Activated CD8-positive, alpha-beta memory T cell treated with anti-CD3 and anti-CD28 coated beads for 48 hours (primary cell): Measurements from ENCODE around the gene CCDC149.

Experiments used
- DNase-seq, 3 experiments: peaks; one replicate each; pipeline ENCODE4 v3.0.0-alpha.2; 2020; ENCODE audit warnings: low read depth in 2 of 3, low spot score in 2 of 3

CCDC149 gene

DNA sequence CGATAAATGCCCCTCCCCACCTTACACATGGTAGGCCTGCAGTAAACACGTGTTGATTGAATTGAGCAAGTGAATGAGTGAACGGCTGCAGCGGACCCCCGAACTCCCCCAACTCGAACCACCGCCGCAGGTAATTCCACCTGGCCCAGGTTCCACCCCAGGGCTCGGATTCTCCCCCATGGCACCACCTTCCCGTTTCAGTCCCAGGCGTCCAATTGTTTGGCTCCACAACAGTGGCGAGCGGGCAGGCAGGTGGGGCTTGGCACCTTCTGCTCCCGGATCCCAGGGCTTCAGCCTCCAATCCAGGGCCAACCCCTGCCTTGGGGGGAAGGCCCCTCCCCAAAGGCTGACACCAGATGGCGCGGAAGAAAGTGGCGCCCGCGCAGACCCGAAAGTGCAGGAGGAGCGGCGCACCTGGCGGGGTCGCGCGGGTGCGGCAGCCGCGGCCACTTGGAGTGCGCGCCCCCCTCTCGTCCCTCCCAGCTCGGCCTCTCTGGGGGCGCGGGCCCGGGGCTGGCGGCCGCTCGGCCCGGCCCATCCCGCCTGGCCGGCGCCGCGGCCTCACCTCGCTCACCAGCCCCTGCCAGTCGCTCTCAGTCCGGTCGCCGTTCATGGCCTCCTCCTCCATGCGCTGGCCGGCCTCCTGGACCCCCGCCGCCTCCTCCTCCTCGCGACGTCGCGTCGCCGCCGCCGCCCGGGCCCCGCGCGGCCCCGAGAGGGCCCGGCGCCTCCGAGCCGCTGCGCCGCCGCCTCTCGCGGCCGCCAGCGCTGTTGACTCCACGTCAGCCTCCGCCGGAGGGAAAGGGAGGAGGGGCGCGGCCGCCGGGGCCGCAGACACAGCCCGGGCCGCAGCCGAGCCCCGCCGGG lies at the start of gene CCDC149:
CCDC149 (minus strand) TSS at position 791 of the 867 bp plus-strand sequence; CDS start at position 613, 178 bp downstream.
- no peak for DNase-seq

- DNase-seq, result no peak
These were observed 45.0 kb upstream of the CCDC149 start for GRCh38 chr4:24957886-24958285.

GRCh38 chr4:24956763-24957162 lies 43.9 kb upstream of the CCDC149 start:
- no peak for DNase-seq

GRCh38 chr4:24956091-24956490 lies 43.2 kb upstream of the CCDC149 start:
- no peak for DNase-seq

DNA sequence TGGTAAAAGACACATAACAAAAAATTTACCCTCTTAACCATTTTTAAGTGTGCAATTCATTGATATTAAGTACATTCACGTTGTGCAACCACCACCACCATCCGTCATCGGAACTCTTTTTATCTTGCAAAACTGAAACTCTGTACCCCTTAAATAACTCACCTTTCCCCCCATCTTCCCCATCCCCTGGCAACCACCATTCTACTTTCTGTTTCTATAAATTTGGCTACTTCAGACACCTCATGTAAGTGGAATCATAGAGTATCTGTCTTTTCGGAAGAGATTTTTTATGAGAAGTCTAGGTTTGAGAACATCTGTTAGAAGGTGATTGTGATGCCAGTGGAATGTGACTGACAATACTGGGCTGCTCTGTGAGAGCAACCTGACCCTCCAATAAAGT lies 39.8 kb upstream of the CCDC149 start:
- DNase-seq, result no peak

GRCh38 chr4:24949970-24950369 lies 37.1 kb upstream of the CCDC149 start:
- no peak for DNase-seq

- DNase-seq, result no peak
These were observed 25.1 kb upstream of the CCDC149 start for GRCh38 chr4:24937917-24938281.

DNA sequence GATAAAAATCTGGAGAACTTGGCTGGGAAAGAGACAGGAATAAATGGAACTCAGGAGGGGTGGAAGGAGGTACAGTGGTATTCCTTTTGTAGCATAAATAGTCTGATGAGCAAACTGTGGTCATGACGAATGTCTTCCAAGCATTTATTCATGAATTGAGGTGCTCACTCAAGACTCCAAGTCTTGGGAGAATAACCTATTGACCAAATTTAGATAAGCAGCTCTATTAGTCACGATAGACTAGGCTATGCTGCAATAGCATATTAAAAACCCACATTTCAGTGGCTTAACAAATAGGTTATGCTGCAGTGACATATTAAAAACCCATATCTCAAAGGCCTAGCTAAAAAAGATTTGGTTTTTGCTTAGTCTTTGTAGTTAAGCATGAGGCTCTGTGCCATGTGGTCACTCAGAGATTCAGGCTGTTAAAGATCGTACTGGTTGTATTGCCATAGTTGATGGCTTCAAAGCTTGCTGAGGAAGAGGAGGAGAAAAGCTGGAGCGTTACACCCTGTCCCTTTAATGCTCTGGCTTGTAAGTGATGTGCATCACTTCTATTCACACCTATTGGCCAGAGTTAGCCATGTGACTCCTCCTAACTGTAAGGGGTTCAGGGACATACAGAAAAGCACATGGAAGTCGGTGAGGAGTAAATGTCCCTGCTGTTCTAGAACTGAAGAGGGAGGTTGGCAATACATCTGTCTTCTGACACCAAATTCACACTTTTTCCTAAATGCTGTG lies 24.5 kb upstream of the CCDC149 start:
- no peak for DNase-seq

DNA sequence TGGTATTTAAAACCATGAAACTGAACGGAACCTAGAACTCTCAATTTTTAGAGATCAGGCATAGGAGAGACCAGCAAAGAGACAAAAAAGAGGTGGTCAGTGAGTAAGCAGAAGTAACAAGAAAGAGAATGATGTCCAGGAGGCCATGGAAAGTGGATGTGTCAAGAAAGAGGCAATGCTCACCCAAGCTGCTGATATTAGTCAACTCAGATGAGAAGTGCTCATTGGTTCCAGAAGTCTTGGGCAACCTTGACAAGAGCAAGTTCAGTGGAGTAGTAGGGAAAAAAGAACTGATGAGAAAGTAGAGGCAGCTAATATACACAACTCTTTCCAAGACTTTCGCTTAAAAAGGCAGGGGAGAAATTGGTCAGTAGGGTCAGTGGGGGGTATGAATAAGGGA lies 23.0 kb upstream of the CCDC149 start:
- DNase-seq, result no peak

DNA sequence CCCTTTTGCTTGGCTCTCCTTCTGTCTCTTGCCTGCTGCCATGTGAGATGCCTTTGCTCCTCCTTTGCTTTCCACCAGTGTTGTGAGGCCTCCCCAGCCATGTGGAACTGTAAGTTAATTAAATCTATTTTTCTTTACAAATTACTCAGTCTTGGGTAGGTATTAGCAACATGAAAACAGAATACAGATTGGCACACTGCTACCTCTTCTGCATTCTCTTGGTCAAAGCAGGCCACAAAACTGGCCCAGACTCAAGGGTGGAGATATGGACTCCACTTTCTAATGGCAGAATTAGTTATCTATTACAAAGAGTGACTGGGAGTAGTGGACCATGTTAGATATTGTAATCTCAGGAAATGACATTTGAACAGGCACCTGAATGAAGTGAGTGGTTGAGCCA lies 21.5 kb upstream of the CCDC149 start:
- no peak for DNase-seq

GRCh38 chr4:24933684-24934275 lies 20.9 kb upstream of the CCDC149 start:
- DNase-seq, result no peak

DNA sequence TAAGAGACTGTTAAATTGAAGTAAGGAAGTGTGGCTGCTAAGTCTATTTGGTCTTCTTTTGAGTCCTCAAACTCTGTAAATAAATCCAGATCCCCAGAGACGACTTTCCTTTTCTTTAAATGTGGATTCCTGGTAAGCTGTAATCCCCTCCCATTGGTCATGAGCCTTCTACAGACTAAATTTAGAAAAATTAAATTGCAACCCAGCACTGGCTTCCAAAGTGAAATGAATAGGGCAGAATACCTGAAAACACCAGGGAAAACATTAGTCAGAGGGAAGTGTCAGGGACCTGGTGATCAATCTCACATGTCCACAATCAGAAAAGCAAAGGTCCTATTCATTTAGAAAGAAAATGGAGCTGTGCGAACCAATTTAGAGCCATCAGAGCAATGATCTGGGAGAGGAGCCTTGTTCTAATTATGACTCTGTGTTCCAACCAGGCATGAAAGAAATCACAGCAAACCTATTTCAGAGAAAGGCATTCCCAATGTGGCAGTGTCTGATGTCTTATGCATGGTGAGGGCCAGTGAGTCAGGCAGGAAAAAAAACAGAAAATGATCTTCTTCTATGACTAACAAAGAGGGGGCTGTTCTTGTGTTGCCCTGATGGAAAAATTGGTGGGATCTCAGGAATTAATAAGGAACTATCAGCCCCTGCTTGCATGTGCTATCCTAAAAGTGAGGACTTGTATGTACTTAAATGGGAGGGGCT lies 19.8 kb upstream of the CCDC149 start:
- DNase-seq, result no peak

DNA sequence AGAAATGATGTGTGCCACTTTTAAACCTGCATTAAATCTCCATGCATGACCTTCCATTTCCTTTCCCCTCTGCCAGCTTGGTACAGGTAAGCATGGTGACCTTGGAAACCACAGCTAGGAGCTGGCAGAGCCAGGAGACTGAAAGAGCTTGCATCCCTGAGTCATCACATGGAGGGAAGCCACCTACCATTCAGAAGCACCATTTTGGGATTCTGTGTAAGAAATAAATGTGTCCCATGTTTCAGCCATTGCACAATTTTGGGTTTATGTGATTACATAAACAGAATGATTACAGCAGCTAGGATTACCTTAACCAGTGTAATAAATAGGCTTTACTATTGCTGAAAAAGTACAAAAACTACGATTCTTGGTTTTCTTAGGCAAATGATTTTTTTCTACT lies 17.3 kb upstream of the CCDC149 start:
- no peak for DNase-seq

DNA sequence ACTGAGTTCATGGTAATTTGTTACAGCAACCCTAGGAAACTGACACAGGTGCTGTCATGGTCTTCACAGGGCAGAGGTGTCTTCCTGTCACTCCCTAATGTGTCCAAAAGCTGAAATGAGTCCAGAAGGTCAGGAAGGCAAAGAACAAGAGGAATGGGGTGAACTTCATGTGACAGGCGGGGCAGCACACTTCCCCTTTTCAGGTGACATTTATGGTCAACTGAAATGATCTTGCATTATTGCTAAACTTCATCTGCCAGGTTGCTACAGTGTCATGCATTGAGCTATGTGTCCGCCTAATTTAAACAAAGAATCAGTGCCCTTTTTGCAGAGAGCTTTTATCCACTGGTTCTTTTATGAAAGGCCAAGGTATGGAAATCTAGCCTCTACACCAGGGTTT lies 15.9 kb upstream of the CCDC149 start:
- no peak for DNase-seq

DNA sequence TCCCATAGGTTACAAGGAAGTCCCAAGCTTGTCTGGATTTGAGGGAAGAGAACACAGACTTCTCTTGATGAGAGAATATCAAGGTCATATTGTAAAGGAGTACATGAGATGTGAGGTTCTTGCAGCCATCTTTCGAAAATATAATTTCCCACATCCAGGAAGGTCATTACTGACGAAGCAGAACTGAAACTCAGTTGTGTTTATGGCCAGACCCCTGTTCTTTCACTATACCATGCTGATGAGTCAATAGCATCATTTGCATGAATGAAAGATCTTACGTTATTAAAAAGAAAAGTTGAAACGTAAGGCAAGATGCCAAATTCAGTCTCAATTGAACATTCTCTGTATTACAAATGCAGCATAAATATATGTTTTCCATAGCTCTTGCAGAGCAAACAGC lies 14.2 kb upstream of the CCDC149 start:
- DNase-seq, result no peak

- DNase-seq, result no peak
These were observed 11.5 kb upstream of the CCDC149 start for GRCh38 chr4:24924309-24924781.

DNA sequence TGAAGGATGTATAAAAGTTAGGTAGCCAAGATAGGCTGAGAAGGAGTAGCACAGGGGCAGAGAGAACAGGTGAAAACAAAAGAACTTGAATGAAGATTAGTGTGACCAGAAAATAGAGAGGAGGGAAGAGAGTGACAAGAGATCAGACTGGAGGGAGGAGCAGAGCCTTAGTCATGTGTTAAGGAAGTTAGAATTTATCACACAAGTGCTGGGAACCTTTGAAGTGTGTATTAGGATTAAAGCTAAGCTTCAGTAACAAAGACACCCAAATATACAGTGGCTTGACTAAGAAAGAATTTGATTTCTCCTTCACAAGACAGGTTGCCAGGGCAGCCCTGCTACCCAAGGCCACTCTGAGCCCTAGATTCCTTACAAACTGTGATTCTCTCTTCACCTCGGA lies 10.7 kb upstream of the CCDC149 start:
- no peak for DNase-seq

GRCh38 chr4:24923002-24923401 lies 10.2 kb upstream of the CCDC149 start:
- DNase-seq, result no peak

DNA sequence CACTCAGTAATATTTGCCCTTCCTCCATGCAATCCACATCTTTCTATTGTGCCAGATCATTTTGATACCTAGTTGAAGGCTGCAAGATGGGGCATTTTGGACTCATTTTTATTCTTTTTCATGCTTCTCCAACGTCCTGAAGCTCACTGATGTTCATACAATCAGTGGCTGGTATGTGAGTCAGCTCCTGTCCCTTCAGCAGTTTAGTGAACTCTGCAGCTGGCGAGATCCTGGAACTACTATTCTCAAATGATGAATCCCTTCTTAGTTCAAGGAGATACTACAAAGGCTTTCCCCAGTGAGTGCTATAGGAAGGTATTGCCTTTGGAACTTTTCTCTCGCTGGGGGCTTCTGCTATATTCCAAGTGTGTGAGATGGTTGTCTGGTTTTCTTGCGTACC lies 9.6 kb upstream of the CCDC149 start:
- no peak for DNase-seq

- DNase-seq, result no peak
These were observed 8.6 kb upstream of the CCDC149 start for GRCh38 chr4:24921491-24921890.

DNA sequence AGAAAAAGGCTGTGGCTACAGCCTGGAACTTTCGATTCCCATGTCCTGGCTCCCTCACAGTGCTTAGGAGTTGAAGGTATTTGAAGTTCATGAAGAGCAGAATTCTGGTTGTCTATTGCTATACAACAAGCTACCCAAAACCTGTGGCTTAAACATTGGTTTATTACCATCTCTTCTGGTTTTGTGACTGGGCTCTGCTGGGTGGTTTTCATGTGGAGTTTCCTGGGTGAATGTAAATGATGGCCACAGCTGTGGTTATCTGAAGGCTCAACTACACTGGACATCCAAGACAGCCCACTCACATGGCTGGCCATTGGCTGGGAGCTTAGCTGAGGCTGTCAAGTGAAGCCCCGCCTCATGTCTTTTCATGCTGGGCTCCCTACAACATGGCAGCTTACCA lies 7.2 kb upstream of the CCDC149 start:
- no peak for DNase-seq
